HG02623 (cell line): Measurements from ENCODE around the gene PDLIM4.

Experiments used
- ATAC-seq: cut with Tn5 transposase; IDR thresholded peaks from one replicate; pipeline ENCODE4 v1.9.1; 2021; ENCODE audit warnings: moderate library complexity; ENCODE audit not compliant: unreplicated experiment

PDLIM4 gene

GRCh38 chr5:132227485-132228240 is 29.8 kb upstream of the PDLIM4 start, which contains the start of gene P4HA2:
P4HA2 (minus strand) TSS chr5:132227853; CDS start chr5:132218626, 9,227 bp downstream.
- peak; percentile 85 for ATAC-seq

- no peak for ATAC-seq
Measured at GRCh38 chr5:132228241-132229035, 29.1 kb upstream of the PDLIM4 start.

GRCh38 chr5:132229236-132229635 is 28.3 kb upstream of the PDLIM4 start:
- no peak for ATAC-seq

GRCh38 chr5:132230871-132231270 is 26.6 kb upstream of the PDLIM4 start:
- ATAC-seq, result no peak

- no peak for ATAC-seq
Measured at GRCh38 chr5:132232465-132232864, 25.0 kb upstream of the PDLIM4 start.

GRCh38 chr5:132233081-132233480 is 24.4 kb upstream of the PDLIM4 start:
- ATAC-seq, result no peak

GRCh38 chr5:132233811-132234683 is 23.4 kb upstream of the PDLIM4 start:
- no peak for ATAC-seq

- no peak for ATAC-seq
Measured at GRCh38 chr5:132234684-132235062, 22.8 kb upstream of the PDLIM4 start.

GRCh38 chr5:132235340-132235739 is 22.2 kb upstream of the PDLIM4 start:
- no peak for ATAC-seq

- no peak for ATAC-seq
Measured at GRCh38 chr5:132237141-132237540, 20.4 kb upstream of the PDLIM4 start.

GRCh38 chr5:132237670-132238069 is 19.8 kb upstream of the PDLIM4 start:
- ATAC-seq, result no peak

GRCh38 chr5:132238169-132238744 is 19.2 kb upstream of the PDLIM4 start:
- no peak for ATAC-seq

GRCh38 chr5:132238901-132239500 is 18.5 kb upstream of the PDLIM4 start:
- ATAC-seq, result no peak

GRCh38 chr5:132239776-132240175 is 17.7 kb upstream of the PDLIM4 start:
- ATAC-seq, result no peak

- ATAC-seq, result no peak
Measured at GRCh38 chr5:132243366-132243977, 14.0 kb upstream of the PDLIM4 start.

- no peak for ATAC-seq
Measured at GRCh38 chr5:132245593-132245992, 11.9 kb upstream of the PDLIM4 start.

- no peak for ATAC-seq
Measured at GRCh38 chr5:132246806-132247205, 10.7 kb upstream of the PDLIM4 start.

- no peak for ATAC-seq
Measured at GRCh38 chr5:132250547-132250946, 6.9 kb upstream of the PDLIM4 start.

- no peak for ATAC-seq
Measured at GRCh38 chr5:132251220-132251725, 6.2 kb upstream of the PDLIM4 start.

GRCh38 chr5:132253008-132253441 is 4.5 kb upstream of the PDLIM4 start:
- no peak for ATAC-seq
